Measurements from ENCODE around the gene CHML. TPM values are rescaled to one million over a fixed set of nuclear protein-coding genes. Genes with fewer than 3 reads are reported as not detected.

The CHML gene
- total and polyA plus RNA-seq, 10 of the 15 experiments (the other 5 are each of a cell fraction or from before 2014, with no cell fraction given), result 2.0 to 15.5 (median 6.0) TPM

DNA sequence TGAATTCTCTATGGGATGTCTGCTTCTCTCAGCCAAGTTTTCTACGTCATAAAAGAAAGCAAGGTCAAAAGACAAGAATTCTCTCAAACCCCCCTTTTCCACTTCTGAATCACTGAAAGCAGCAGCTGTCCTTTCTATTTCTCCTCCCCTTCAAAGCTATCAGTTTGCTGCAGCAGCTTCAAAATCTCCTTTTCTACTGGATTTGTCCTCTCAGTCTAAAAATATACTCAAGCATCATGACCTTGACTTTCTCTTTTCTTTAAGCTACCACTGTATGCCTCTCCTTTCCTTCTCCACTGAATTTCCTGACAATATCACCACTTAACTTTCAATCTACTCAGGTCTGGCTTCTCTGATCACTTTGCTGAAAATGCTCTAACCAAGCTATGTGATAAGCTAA, 13.8 kb upstream of the CHML start:
- in situ Hi-C loops (cut with MboI) (no loop called here), intact Hi-C loops (cut with micrococcal nuclease; ENCODE audit: unreplicated experiment) (no loop called here)
- DNase-seq (ENCODE audit: low read depth, low spot score), result no peak
- ChIA-PET RAD21 (ENCODE audit: unreplicated experiment) (no interaction called here), POLR2A (no interaction called here), CTCF (interaction anchor here (0.9 kb wide), 1 partner anchor 43 kb away, joined by 4 read pairs; no protein-coding TSS in a partner anchor), SMC1A (ENCODE audit: uncharacterized antibody, unreplicated experiment) (no interaction called here)
- no peaks in the 10 kb centered on the region for H3K36me3 ChIP-seq (ENCODE audit: control insufficient read depth in 2 of 2, insufficient read depth in 2 of 2, low read length in 1 of 2)
- no peaks in the 10 kb centered on the region; a peak in 1 of 4 replicates for H3K27me3 ChIP-seq (replicated peaks in 1 of 2; ENCODE audit: control insufficient read depth in 2 of 2, insufficient read depth in 2 of 2, low read length in 1 of 2)
- no peak overlapping the region for H2AFZ ChIP-seq (ENCODE audit: control insufficient read depth, low read depth, low read length)
- H3K9me3 ChIP-seq (replicated peaks; ENCODE audit: control insufficient read depth, insufficient read depth, low read length), result no peaks in the 10 kb centered on the region
- BruUV-seq (replicated peaks), result no TSS peak
- FAIRE-seq, result no peak
- no peak overlapping the region for H3K4me3 ChIP-seq
- H3K9ac ChIP-seq (ENCODE audit: control insufficient read depth, insufficient read depth, low read length), result no peak overlapping the region
- H3K4me1 ChIP-seq (ENCODE audit: control insufficient read depth, insufficient read depth, low read length), result no peaks in the 10 kb centered on the region
- 4% methylated on average over 1 of the region's 1 CpG for WGBS (ENCODE audit: insufficient coverage, insufficient replicate concordance, low lambda C conversion rate, missing lambda C conversion rate)
- no peaks in the 10 kb centered on the region for H3K79me2 ChIP-seq (ENCODE audit: control insufficient read depth, insufficient read depth, low read length)
- no peak overlapping the region for H3K4me2 ChIP-seq (ENCODE audit: control insufficient read depth, insufficient read depth)
- no peak overlapping the region for H3K27ac ChIP-seq (ENCODE audit: control insufficient read depth, insufficient read depth)
- TF ChIP-seq, protein P1, sequence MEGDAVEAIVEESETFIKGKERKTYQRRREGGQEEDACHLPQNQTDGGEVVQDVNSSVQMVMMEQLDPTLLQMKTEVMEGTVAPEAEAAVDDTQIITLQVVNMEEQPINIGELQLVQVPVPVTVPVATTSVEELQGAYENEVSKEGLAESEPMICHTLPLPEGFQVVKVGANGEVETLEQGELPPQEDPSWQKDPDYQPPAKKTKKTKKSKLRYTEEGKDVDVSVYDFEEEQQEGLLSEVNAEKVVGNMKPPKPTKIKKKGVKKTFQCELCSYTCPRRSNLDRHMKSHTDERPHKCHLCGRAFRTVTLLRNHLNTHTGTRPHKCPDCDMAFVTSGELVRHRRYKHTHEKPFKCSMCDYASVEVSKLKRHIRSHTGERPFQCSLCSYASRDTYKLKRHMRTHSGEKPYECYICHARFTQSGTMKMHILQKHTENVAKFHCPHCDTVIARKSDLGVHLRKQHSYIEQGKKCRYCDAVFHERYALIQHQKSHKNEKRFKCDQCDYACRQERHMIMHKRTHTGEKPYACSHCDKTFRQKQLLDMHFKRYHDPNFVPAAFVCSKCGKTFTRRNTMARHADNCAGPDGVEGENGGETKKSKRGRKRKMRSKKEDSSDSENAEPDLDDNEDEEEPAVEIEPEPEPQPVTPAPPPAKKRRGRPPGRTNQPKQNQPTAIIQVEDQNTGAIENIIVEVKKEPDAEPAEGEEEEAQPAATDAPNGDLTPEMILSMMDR (IDR thresholded peaks at IDR 0.05 in 2 of 3, conservative IDR thresholded peaks at IDR 0.05 in 1 of 3; ENCODE audit: control insufficient read depth in 2 of 3, extremely low read depth in 1 of 3, insufficient read depth in 1 of 3, low read depth in 3 of 3, low read length in 3 of 3), result no peak
- TF ChIP-seq BRCA1 (IDR thresholded peaks at IDR 0.05; ENCODE audit: low read depth, low read length), result no peak
- no peak for ATAC-seq
- no peaks in the 10 kb centered on the region for H4K20me1 ChIP-seq (ENCODE audit: control insufficient read depth, insufficient read depth)

DNA sequence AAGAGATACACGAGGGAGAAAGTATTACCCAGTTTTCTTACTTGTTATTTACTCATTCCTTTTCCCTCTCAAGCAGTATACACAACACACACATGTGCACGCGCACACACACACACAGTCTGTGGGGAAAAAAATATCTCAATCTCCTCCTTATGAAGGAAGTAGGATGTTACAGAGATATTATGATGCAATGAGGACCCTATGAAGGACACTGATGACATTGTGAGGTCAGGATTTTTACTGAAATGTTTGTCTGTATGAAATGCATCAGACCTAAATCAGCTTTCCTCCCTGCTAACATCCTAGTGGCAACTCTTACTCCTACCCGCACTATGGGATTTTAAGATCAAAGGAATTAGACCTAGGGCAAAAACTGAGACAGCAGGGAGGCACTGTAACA, 11.8 kb upstream of the CHML start, which contains the start of gene WDR64:
Gene WDR64, plus strand, starts transcription at position 270 of the 400 bp plus-strand sequence. CDS start 204 bp downstream, outside the sequence.
- Histone ChIP-seq H3K27me3 (replicated peaks in 1 of 2; ENCODE audit: control insufficient read depth in 2 of 2, insufficient read depth in 2 of 2, low read length in 1 of 2) (no peaks in the 10 kb centered on the region; a peak in 1 of 4 replicates), H4K20me1 (ENCODE audit: control insufficient read depth, insufficient read depth) (no peaks in the 10 kb centered on the region), H3K4me3 (no peak within 1 kb of the TSS), H3K36me3 (ENCODE audit: control insufficient read depth in 2 of 2, insufficient read depth in 2 of 2, low read length in 1 of 2) (no peaks in the 10 kb centered on the region), H2AFZ (ENCODE audit: control insufficient read depth, low read depth, low read length) (no peak within 1 kb of the TSS), H3K27ac (ENCODE audit: control insufficient read depth, insufficient read depth) (no peak within 1 kb of the TSS), H3K4me2 (ENCODE audit: control insufficient read depth, insufficient read depth) (no peak within 1 kb of the TSS), H3K9ac (ENCODE audit: control insufficient read depth, insufficient read depth, low read length) (no peak within 1 kb of the TSS), H3K9me3 (replicated peaks; ENCODE audit: control insufficient read depth, insufficient read depth, low read length) (no peaks in the 10 kb centered on the region), H3K79me2 (ENCODE audit: control insufficient read depth, insufficient read depth, low read length) (no peaks in the 10 kb centered on the region), H3K4me1 (ENCODE audit: control insufficient read depth, insufficient read depth, low read length) (no peaks in the 10 kb centered on the region)
- BruUV-seq (replicated peaks), result no TSS peak
- 59% methylated on average over 4 of the region's 4 CpGs for WGBS (ENCODE audit: insufficient coverage, insufficient replicate concordance, low lambda C conversion rate, missing lambda C conversion rate)
- ChIA-PET RAD21 (ENCODE audit: unreplicated experiment) (no interaction called here), SMC1A (ENCODE audit: uncharacterized antibody, unreplicated experiment) (interaction anchor here (1.3 kb wide), 1 partner anchor 14 kb away, joined by 3 read pairs; no protein-coding TSS in a partner anchor), CTCF (interaction anchor here (1.3 kb wide), 1 partner anchor 41 kb away, joined by 3 read pairs; no protein-coding TSS in a partner anchor), POLR2A (no interaction called here)
- intact Hi-C loops (cut with micrococcal nuclease; ENCODE audit: unreplicated experiment), result no loop called here
- no peak for DNase-seq (ENCODE audit: low read depth, low spot score)
- in situ Hi-C loops (cut with MboI), result no loop called here
- FAIRE-seq, result no peak
- ATAC-seq, result no peak
- TF ChIP-seq POLR2A (IDR thresholded peaks at IDR 0.05; ENCODE audit: low read depth, low read length), result no peak
- TF ChIP-seq GABPA (IDR thresholded peaks at IDR 0.05; ENCODE audit: low read depth), result no peak
- TF ChIP-seq MTA3 (IDR thresholded peaks at IDR 0.05; ENCODE audit: borderline replicate concordance, low read length), result no peak
- no peak for TF ChIP-seq TCF7 (IDR thresholded peaks at IDR 0.05; ENCODE audit: borderline replicate concordance)
- TF ChIP-seq, protein P2, sequence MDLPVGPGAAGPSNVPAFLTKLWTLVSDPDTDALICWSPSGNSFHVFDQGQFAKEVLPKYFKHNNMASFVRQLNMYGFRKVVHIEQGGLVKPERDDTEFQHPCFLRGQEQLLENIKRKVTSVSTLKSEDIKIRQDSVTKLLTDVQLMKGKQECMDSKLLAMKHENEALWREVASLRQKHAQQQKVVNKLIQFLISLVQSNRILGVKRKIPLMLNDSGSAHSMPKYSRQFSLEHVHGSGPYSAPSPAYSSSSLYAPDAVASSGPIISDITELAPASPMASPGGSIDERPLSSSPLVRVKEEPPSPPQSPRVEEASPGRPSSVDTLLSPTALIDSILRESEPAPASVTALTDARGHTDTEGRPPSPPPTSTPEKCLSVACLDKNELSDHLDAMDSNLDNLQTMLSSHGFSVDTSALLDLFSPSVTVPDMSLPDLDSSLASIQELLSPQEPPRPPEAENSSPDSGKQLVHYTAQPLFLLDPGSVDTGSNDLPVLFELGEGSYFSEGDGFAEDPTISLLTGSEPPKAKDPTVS (IDR thresholded peaks at IDR 0.05; ENCODE audit: low read depth, low read length), result no peak
- no peak for TF ChIP-seq IRF4 (IDR thresholded peaks at IDR 0.05; ENCODE audit: low read depth, low read length)
- no peak for TF ChIP-seq PML (IDR thresholded peaks at IDR 0.05; ENCODE audit: low read length)
- TF ChIP-seq, protein P3, sequence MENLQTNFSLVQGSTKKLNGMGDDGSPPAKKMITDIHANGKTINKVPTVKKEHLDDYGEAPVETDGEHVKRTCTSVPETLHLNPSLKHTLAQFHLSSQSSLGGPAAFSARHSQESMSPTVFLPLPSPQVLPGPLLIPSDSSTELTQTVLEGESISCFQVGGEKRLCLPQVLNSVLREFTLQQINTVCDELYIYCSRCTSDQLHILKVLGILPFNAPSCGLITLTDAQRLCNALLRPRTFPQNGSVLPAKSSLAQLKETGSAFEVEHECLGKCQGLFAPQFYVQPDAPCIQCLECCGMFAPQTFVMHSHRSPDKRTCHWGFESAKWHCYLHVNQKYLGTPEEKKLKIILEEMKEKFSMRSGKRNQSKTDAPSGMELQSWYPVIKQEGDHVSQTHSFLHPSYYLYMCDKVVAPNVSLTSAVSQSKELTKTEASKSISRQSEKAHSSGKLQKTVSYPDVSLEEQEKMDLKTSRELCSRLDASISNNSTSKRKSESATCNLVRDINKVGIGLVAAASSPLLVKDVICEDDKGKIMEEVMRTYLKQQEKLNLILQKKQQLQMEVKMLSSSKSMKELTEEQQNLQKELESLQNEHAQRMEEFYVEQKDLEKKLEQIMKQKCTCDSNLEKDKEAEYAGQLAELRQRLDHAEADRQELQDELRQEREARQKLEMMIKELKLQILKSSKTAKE (IDR thresholded peaks at IDR 0.05; ENCODE audit: low read depth, poor library complexity, severe bottlenecking), result no peak
- TF ChIP-seq IKZF2 (IDR thresholded peaks at IDR 0.05), result no peak
- TF ChIP-seq SPI1 (IDR thresholded peaks at IDR 0.05; ENCODE audit: borderline replicate concordance, insufficient read depth, low read depth, low read length), result no peak
- no peak for TF ChIP-seq JUND (IDR thresholded peaks at IDR 0.05; ENCODE audit: low read depth, low read length)
- TF ChIP-seq SIN3A (IDR thresholded peaks at IDR 0.05; ENCODE audit: low read depth, low read length), result no peak

All from GM12878 (cell line).